Amniotic stem cell (primary cell): Measurements from ENCODE around the gene AAR2.

Source experiments
- DNase-seq: peaks from one replicate; lab custom pipeline; 2025; lab: John Stamatoyannopoulos, UW

Gene AAR2

GRCh38 chr20:36260316-36260715 is 24.0 kb downstream of the AAR2 start:
- DNase-seq = no peak

- no peak for DNase-seq
These were observed 25.3 kb downstream of the AAR2 start for GRCh38 chr20:36261389-36262105.

DNA sequence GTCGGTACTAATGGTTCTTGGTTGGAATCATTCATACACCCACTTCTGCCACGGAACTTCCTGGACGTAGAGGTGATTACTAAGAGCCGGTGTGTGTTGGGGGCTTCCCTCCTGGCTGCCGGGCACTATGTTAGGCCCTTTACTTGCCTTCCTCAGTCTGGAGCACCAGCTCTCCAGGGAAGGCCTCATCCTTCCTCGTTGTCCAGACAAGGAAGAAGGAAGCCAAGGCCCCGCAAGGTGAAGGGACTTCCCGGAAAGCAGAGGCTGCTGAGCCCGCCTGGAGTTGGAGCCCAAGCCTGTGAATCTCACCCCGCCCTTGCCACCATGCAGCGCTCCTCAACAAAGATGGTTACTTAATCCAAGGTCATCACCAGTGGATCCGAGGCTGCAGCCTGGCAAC is 26.2 kb downstream of the AAR2 start:
- DNase-seq = no peak

GRCh38 chr20:36264426-36265246 is 28.4 kb downstream of the AAR2 start:
- no peak for DNase-seq

DNA sequence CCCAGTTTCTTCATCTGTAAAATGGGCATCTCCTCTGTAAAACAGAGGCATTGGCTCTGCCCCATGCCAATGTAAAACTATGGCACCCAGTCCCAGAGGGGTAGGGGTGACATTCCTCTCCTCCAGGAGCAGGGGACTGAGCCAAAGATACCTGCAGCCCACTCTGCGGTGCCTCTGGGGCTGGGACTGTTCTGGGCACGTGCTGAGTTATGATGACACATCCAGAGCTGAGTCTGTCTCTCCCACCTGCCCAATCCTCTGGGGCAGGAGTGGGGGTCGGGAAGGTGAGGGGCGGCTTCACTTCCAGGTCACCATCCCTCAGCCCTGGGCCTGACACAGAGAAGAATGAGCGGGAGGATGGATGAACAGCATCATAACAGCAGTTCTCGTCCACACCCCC is 29.9 kb downstream of the AAR2 start:
- DNase-seq = no peak

DNA sequence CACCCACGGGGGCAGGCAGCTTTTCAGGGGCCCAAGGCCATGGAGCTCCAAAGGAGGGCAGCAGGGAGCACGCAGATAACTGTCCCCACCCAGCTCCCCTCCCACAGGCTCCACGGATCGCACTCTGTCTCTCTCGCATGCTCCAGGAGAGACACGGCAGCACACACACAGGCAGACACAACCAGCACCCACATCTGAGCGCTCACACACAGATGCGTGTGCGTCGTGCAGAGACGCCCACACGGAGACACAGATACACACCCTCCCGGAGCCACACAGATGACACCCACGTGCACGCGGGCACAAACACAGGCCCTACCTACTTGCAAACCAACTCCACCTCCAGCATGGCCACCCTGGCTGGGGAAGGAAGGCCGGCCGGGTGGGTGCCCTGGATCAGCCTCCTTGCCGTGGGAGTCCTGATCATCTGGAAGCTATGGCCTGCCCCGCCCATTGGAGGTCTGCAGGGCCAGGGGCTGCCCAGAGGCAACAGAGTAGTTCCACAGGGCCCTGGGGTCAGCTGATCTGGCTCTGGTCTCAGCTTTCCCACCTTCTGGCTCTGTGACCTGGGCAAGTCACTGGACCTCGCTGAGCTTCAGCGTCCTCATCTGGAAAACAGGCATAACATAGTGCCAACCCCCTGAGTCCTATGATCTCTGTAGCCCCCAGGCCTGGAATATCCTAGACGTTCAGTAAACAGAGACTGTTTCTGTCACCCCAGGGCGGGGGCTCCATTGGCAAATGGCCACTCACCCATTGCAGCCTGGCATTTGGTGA is 31.5 kb downstream of the AAR2 start:
- DNase-seq = no peak

GRCh38 chr20:36268440-36269342 is 32.4 kb downstream of the AAR2 start:
- DNase-seq = no peak

DNA sequence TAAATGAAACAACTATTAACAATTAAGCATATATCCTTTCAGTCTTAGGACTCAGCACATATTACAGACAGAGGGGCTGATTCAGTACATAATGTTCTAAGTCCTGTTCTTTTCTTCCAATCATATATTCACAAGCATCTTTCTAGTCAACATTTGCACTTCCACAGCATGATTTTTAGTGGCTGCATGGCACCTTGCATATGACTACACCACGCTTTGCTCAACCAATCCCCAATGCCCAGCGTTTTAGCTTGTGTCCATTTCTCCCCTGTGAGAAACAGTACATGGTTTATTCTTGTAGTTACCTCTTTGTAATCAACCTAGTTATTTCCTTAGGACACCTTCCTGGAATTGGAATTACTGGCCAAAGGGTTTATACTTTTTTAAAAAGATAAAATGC is 33.2 kb downstream of the AAR2 start:
- no peak for DNase-seq

DNA sequence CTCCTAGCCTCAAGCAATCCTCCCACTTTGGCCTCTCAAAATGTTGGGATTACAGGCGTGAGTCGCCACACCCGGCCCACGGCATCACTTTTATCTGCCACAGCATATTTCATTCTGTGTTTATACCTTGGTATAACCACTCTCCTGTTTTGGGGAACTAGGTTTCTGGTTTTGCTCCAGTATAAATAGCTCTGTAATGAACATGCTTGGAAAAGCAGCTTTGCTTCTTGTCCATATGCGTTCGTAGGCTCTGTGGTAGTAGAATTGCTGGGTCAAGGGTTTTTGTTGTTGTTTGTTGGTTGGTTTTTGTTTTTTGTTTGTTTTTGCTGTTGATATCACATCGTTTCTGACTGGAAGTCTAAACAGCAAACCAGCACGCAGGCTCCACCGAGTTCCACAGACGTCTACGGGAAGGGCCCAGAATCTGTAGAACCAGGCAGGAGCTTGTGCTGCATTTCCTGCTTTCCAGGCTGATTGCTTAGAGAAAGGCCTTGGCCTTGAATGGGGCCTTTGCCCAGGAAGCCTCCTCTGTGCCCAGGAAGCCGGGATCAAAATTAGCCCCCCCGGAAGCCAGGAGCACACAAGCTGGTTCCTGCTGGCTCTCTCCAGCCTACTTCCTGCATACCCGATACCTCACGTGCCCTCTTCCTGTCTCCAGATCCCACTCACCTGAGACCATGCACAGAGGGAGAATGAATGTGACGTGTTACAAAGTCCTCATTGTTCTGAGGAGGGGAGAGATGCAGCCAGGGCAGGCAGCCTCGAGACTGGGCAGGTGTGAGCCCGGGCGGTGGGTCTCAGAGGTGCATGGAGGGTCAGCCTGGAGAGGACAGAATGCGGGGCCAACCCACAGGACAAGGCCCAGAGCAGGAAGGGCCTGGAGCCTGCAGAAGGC is 34.7 kb downstream of the AAR2 start:
- no peak for DNase-seq

GRCh38 chr20:36271639-36272546 is 35.6 kb downstream of the AAR2 start:
- no peak for DNase-seq

- no peak for DNase-seq
These were observed 36.4 kb downstream of the AAR2 start for GRCh38 chr20:36272547-36273220.

DNA sequence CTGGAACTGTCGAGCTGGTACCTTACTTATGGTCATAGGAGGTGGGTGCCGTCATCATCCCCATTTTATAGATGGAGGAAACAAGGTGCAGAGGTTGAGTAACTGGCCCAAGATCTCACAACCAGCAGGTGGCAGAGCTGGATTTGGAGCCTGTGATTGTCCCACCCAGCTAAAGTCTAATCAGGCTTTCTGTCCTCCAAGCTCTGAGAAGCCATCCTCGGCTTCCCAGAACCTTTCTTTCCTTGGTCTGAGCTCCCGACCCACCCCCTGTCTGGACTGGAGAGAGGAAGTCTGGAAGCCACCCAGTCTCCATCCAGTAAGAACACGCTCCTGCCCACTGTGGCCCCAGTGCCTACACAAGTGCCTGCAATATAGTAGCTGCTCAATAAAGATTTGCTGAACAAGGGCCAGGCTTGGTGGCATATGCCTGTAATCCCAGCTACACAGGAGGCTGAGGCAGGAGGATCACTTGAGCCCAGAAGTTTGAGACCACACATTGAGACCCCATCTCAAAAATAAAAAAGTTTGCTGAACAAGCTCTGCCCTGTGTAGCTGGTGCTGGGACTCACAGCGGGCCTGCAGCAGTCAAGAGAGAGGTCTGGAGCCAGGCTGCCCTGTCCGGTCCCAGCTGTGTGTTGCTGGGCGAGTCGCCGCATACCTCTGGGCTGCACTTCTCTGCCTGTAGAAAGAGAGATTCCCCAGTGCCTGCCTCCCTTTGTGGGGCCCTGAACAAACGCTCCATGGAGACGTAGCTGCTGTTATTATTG is 37.3 kb downstream of the AAR2 start:
- DNase-seq = no peak

GRCh38 chr20:36274181-36274841 is 38.0 kb downstream of the AAR2 start:
- DNase-seq = no peak

DNA sequence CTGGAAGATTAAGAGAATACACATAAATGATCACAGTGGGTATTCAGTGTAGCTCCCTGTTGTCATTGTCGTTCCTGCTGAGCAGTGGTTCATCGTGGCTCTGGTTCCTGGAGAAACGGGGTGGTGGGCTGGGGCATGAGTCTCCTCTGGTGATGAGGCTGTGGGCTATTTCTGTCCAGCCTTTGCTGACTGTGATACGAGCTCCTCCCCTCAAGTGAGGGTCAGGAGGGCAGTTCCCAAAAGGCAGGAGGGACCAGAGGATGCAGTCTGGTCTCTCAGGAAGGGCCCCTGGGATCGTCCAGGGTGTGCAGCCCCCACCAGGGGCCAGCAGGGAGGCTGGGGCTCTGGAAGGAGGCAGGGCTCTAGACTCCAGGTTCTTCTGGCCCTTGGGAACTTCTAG is 38.7 kb downstream of the AAR2 start:
- DNase-seq = no peak

DNA sequence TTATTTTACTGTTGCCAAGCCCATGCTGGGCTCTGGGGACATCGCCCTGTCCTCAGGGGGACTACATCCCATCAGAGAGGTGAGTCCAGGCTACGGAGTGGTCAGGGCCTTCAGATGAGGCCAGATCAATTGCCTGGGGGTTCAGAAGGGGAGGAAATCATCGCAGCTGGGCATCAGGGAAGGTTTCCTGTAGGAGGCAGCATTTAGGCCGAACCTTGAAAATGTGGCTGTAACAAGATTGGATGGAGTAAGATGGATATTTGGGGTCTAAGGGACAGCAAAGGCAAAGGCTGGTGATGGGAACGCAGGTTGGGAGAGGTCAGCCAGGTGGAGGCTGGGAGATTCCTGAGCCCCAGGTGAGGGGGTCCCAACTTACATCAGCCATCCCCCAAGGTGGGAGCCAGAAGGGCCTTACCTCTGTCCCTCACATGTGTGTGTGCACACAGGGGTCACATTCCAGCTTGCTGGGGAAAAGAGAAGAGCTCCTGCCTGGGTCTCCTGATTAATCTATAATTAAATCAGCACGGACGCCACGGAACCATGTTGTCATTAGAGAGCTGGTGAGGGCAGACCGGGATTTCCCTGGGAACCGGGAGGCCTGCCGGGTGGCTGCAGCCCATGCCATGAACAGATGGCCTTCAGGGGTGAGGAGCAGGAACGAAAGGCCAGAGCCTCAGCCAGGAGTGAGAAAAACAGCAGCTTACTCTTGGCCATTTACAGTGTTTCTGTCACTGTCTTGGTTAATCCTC is 39.3 kb downstream of the AAR2 start:
- no peak for DNase-seq

DNA sequence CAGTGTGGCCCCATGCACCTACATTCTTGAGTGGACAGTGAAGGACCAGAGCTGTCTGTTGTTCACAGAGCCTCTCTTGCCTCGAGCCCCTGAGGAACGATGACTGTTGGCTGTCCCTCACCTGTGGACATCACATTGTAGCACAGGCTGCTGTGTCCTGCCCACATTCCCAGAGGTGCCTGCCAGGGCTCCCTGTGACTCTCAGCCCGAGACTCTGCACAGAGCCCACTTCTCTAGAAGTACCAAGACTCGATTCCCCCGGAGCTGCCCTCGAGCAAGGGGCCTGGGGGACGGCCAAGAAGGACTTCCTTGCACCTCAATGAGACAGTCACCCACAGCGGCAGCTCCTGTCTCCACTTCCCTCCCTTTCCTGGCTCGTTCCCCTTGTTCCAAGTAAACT is 41.3 kb downstream of the AAR2 start:
- no peak for DNase-seq

- no peak for DNase-seq
These were observed 43.1 kb downstream of the AAR2 start for GRCh38 chr20:36279362-36279761.
